T1000 (cell line): ENCODE data around the gene NEDD4L.

Experiments
- DNase-seq: peaks from one replicate; lab custom pipeline; 2025; ENCODE audit warnings: mixed read lengths; lab: John Stamatoyannopoulos, UW

NEDD4L gene

DNA sequence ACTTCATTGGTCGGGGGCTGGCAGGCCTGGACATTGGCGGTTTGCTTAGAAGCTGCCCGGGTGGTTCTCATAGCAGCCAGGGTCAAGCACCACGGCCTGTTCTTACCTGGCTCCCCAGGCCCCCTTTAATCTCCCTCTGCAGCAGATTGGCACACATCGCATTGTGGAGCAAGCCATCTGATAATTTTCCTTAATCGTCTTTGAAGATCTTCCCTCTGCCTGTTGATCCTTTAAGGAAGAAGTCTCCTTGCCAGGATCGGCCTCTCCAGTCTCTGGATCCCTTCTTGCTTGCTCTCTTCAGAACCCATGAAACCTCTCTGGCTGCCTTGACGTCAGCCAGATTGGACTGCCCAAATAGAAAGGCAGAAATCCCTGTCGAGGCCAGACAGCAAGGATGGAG lies 75.8 kb downstream of the NEDD4L start:
- no peak for DNase-seq

- DNase-seq = no peak
Measured at GRCh38 chr18:58124475-58124874, 80.4 kb downstream of the NEDD4L start.

DNA sequence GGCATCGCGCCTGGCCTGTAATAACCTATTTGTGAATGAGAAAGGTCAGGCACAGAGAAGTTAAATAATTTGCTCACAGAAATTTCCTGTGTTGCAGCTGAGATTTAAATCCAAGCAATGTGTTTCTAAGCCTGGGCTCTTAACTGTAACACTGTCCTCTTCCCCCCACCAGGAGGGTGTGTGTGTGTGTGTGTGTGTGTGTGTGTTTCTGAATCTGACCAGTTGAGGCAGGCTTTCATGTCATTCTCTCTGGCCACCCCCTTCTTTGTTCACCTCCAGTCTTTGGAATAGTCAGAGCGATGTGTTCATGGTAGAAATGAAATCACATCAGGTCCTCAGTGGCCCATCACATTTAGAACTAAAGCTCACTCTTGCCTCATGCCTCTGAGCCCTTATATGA lies 81.2 kb downstream of the NEDD4L start:
- no peak for DNase-seq

DNA sequence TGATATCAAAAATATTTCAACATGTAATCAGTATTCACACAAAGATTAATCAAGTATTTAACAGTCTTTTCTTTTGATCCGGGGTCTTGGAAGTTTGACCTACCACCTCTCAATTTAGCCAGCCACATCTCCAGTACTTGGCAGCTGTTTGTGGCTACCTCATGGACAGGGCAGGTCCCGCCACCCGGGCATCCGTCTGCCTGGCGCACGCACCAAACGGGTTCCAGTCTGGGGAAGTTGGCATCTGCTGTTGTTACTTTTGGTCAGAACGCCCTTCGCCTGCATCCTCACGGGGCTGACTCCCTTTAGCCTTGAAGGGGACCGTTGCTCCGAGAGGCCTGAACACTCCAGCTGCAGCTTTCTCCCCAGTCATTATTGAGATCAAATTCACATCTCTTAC lies 81.7 kb downstream of the NEDD4L start:
- no peak for DNase-seq

- no peak for DNase-seq
Measured at GRCh38 chr18:58128381-58129374, 84.7 kb downstream of the NEDD4L start.

DNA sequence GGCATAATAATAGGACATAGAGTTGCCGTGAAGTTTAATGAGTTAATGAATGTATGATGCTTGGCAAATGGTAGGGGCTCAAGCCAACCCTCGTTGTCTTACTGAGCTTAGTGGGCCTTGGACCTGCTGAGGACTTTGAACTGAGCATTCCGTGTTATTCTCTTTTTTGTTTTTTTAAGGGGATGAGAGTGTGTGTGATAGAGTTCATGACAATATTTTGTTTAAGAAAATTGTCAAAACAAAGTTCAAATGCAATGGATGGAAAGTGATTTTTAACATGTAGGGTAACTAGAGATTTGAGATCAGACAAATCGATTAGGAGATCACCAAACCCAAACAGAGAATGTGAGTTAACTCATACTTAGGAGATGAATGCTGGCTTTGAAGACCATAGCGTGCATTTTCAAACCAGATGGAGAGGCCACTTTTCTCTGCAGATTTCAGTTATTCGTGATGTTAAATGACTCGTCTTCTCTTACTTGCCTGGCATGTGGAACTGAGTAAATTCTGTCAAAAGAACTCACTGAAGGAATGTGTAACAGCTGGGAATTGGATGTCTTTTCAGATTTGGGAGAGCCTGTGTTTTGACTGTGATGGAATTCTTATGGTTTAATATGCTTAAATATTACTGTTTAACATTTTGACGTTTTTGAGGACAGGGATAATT lies 88.7 kb downstream of the NEDD4L start:
- no peak for DNase-seq

DNA sequence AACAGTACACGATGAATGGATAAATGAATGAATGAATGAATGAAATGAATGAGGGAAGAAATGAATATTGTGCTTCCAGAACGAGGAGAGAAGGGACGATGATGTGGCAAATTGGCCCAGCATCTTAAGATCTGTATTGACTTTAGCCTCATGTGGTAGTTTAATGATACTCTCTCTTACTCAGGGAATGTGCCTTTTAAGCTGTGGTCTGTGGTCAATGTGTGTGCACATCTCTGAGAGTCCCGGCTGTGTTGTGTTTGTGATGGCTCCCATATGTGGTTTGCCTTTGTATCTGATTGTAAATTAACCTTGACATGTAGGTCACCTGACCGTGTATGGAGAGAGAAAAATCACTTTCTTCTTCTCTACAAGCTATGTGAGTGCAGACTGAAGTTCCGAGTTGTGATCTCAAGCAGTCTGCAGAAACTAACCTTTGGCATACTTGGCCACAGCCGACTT lies 91.2 kb downstream of the NEDD4L start:
- no peak for DNase-seq

- DNase-seq = no peak
Measured at GRCh38 chr18:58135701-58136331, 91.8 kb downstream of the NEDD4L start.

- DNase-seq = no peak
Measured at GRCh38 chr18:58136879-58137278, 92.9 kb downstream of the NEDD4L start.

GRCh38 chr18:58139459-58140386 lies 95.7 kb downstream of the NEDD4L start:
- no peak for DNase-seq

GRCh38 chr18:58140387-58141325 lies 96.6 kb downstream of the NEDD4L start:
- no peak for DNase-seq

GRCh38 chr18:58143386-58143785 lies 99.4 kb downstream of the NEDD4L start:
- no peak for DNase-seq

DNA sequence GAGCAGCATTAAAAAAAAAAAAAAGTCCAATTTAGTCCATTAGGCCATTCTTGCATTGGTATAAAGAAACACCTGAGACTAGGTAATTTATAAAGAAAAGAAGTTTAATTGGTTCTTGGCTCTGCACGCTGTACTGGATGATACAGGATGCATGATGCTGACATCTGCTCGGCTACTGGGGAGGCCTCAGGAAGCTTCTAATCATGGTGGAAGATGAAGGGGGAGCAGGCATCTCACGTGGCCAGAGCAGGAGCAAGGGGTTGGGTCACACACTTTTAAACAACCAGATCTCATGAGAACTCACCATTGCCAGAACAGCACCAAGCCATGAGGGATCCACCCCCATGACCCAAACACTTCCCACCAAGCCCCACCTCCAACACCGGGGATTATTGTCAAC lies 100.1 kb downstream of the NEDD4L start:
- no peak for DNase-seq

GRCh38 chr18:58144671-58145285 lies 100.8 kb downstream of the NEDD4L start:
- no peak for DNase-seq

DNA sequence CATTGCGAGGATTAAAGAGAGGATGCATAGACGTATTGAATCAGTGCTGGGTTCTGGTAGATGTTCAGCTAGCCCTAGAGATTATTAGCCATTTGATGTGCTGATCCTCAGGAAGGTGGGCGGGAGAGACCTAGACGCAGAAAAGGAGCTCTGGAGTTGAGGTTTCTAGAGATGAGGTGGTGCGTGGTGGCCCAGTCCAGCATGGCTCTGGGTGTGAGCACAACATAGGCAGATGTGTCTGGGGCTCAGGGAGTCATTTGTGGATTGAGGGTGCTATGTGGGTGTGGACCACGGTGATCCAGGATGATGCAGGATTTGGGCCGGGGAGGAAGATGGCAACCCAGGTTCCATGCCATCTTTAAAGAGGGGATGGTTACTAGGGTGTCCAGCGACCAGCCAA lies 102.1 kb downstream of the NEDD4L start:
- no peak for DNase-seq

GRCh38 chr18:58148954-58149471 lies 105.0 kb downstream of the NEDD4L start:
- DNase-seq = no peak

GRCh38 chr18:58150772-58151171 lies 106.7 kb downstream of the NEDD4L start:
- no peak for DNase-seq

GRCh38 chr18:58152216-58152615 lies 108.2 kb downstream of the NEDD4L start:
- no peak for DNase-seq

DNA sequence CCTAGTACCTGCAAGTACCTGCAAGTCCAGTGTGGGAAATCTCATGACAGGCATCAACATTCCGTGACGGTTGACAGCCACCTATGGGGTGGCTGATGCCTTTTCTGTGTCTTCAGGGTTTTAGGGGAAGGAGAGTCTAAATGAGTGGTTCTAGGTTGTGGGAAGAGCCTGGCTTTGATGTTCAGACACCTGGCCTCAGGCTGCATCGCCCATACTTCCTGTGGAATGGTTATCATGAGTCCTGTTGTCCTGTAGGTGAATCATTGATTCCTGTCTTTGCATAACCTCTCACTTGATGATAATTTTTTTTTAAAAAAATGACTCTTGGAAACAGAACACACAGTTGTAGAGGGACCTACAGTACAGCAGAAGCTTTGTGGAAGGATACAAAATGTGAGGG lies 108.9 kb downstream of the NEDD4L start:
- no peak for DNase-seq

DNA sequence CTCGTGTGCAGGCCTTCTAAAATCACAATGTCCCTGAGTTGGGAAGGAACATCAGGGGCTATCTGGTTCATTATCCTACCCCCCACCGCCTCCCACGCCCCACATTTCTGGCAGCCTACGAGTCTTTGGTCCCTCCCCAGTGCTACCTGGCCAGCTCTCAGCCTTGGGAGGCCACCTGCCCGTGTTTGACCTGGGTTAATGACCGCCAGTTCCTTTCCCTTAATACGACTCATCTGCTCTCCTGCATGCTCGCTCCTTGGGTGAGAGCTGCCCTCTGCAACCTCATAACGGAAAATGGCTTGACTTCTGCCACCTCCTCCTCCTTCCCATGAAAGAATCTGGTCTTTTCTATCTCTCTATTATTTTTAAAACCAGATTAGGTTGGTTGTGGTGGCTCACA lies 112.5 kb downstream of the NEDD4L start:
- no peak for DNase-seq
